Nephron (organoid): Measurements from ENCODE around the gene PPP2R5C.

Experiments used
- H3K27ac Mint-ChIP-seq, 3 experiments: 2 replicates each; pipeline ENCODE4 v1.8.0; 2020; ENCODE audit warnings: mixed read lengths in 3 of 3, mild to moderate bottlenecking in 2 of 3, moderate library complexity in 1 of 3
- H3K27me3 Mint-ChIP-seq: 2 replicates; pipeline ENCODE4 v1.8.0; 2021; ENCODE audit warnings: low read depth, mild to moderate bottlenecking, moderate library complexity, mixed read lengths
- H3K36me3 Mint-ChIP-seq: 2 replicates; pipeline ENCODE4 v1.8.0; 2020; ENCODE audit warnings: low read depth, mixed read lengths
- H3K4me1 Mint-ChIP-seq: 2 replicates; pipeline ENCODE4 v1.8.0; 2020; ENCODE audit warnings: mixed read lengths
- H3K4me3 Mint-ChIP-seq, 3 experiments: 2 replicates each; pipeline ENCODE4 v1.8.0; 2020; ENCODE audit warnings: mild to moderate bottlenecking in 3 of 3, mixed read lengths in 3 of 3, moderate library complexity in 2 of 3
- H3K9me3 Mint-ChIP-seq: 2 replicates; pipeline ENCODE4 v1.8.0; 2020; ENCODE audit warnings: mixed read lengths
- TF ChIP-seq, protein P1 (sequence below), 3 experiments: fragments of 200-600 bp; sonication (generic); IDR thresholded peaks; one replicate each; pipeline ENCODE4 v1.5.0; 2021; ENCODE audit warnings: antibody characterized with exemption in 3 of 3; ENCODE audit not compliant: unreplicated experiment in 3 of 3

Gene PPP2R5C

DNA sequence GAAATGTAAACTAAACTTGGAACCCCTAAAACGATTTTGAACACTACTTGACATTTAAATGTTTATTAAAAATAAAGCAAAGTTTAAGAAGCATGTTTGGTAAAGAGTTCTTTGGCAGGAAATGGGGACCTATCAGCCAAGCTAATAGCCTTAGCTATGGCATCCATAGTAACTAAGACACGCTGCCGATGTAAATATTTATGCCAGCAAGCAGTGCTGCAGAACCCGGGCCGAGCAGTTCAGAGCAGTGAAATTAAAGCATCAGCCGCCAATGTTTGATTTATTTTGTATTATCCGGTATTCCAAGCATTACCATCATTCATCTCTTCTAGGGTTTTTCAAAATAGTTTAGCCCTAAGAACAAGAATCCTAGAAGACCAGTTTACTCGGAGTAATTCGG, 61.6 kb downstream of the PPP2R5C start:
- Mint-ChIP-seq H3K4me3 (no peak overlapping the region), H3K4me1 (peaks cover 7% of the 10 kb centered on the region), H3K27me3 (no peaks in the 10 kb centered on the region), H3K9me3 (peaks cover 8% of the 10 kb centered on the region), H3K36me3 (peaks cover 44% of the 10 kb centered on the region), H3K27ac (no peak overlapping the region)
- TF ChIP-seq, protein P1, sequence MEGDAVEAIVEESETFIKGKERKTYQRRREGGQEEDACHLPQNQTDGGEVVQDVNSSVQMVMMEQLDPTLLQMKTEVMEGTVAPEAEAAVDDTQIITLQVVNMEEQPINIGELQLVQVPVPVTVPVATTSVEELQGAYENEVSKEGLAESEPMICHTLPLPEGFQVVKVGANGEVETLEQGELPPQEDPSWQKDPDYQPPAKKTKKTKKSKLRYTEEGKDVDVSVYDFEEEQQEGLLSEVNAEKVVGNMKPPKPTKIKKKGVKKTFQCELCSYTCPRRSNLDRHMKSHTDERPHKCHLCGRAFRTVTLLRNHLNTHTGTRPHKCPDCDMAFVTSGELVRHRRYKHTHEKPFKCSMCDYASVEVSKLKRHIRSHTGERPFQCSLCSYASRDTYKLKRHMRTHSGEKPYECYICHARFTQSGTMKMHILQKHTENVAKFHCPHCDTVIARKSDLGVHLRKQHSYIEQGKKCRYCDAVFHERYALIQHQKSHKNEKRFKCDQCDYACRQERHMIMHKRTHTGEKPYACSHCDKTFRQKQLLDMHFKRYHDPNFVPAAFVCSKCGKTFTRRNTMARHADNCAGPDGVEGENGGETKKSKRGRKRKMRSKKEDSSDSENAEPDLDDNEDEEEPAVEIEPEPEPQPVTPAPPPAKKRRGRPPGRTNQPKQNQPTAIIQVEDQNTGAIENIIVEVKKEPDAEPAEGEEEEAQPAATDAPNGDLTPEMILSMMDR (IDR thresholded peaks at IDR 0.05; ENCODE audit: unreplicated experiment in 3 of 3) = no peak

DNA sequence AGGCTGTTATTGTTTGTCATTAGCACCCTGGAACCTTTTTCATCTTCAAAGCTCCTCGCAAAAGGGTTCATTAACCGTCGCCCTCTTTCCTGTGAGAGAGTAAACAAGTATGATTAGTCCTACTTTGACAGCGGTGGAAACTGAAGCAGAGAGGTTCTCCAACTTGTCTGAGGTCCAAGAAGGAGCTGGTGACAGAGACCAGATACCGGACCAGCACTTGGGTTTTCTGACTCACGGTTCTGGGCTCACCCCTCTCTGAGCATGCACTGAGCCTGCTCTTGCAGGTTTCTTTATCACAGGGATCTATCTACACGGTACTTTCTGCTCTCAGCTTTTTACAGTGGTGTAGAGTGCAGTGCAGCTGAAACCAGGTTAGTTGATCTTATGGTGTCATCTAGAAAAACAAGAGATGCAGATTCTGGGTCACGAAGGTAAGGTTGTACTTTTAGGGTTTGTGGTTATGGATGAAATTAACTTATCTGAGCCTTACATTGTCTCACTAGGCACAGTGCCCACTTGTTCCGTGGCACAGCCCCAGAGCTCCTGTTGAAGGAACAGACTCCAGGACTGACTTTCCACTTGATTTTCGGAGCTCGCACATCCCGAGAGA, 62.1 kb downstream of the PPP2R5C start:
- Mint-ChIP-seq H3K9me3 (peaks cover 8% of the 10 kb centered on the region), H3K36me3 (peaks cover 44% of the 10 kb centered on the region), H3K27ac (no peak overlapping the region), H3K4me1 (peaks cover 6% of the 10 kb centered on the region), H3K27me3 (no peaks in the 10 kb centered on the region), H3K4me3 (no peak overlapping the region)
- TF ChIP-seq, protein P1 (IDR thresholded peaks at IDR 0.05; ENCODE audit: unreplicated experiment in 3 of 3) = no peak

DNA sequence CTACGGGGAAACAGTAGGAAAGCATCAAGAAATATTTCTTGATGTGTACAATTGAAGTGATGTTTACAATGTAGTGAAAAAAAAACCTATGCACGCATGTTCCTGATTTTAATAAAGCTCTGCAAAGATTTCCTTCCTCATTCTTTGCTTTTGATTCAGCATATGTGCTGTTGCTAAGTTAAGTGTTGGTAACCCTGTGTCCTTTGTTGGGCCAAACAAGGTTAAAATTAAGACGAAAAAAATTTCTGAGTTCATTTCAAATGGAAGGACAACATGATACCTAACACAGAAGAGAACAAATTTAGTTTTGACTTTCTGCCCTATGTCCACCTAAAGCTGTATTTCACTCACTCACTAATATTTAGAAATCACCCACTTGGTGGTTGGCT, 62.8 kb downstream of the PPP2R5C start:
- TF ChIP-seq, protein P1 (IDR thresholded peaks at IDR 0.05; ENCODE audit: unreplicated experiment in 3 of 3) = no peak
- peaks cover 8% of the 10 kb centered on the region for H3K9me3 Mint-ChIP-seq
- no peaks in the 10 kb centered on the region for H3K27me3 Mint-ChIP-seq
- H3K27ac Mint-ChIP-seq = no peak overlapping the region
- no peak overlapping the region for H3K4me3 Mint-ChIP-seq
- peaks cover 44% of the 10 kb centered on the region for H3K36me3 Mint-ChIP-seq
- peaks cover 6% of the 10 kb centered on the region for H3K4me1 Mint-ChIP-seq

DNA sequence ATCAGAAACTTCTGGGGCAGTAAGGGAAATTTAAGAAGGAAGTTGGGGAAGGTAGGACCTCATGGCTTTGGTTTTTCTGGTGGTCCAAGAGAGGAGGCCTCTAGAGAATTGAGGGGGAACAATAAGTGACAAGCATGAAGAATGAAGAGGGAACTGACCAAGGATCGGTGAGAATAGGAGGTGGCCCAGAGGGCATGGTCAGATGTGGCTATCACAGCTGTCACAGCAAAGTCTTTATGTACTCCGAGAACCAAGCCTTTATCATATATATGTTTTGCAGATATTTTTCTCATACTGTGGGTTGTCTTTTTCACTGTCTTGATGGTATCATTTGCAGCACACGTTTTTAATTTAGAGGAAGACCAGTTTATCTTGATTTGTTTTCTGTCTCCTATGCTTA, 64.3 kb downstream of the PPP2R5C start:
- TF ChIP-seq, protein P1 (IDR thresholded peaks at IDR 0.05; ENCODE audit: unreplicated experiment in 3 of 3) = no peak
- peaks cover 9% of the 10 kb centered on the region for H3K4me1 Mint-ChIP-seq
- H3K9me3 Mint-ChIP-seq = peaks cover 8% of the 10 kb centered on the region
- H3K36me3 Mint-ChIP-seq = peaks cover 47% of the 10 kb centered on the region
- H3K27me3 Mint-ChIP-seq = no peaks in the 10 kb centered on the region
- no peak overlapping the region for H3K27ac Mint-ChIP-seq
- H3K4me3 Mint-ChIP-seq = no peak overlapping the region

GRCh38 chr14:101826351-101826750, 64.8 kb downstream of the PPP2R5C start:
- Mint-ChIP-seq H3K9me3 (peaks cover 8% of the 10 kb centered on the region), H3K4me1 (peaks cover 12% of the 10 kb centered on the region), H3K27me3 (no peaks in the 10 kb centered on the region), H3K4me3 (no peak overlapping the region), H3K27ac (no peak overlapping the region), H3K36me3 (peaks cover 47% of the 10 kb centered on the region)
- TF ChIP-seq, protein P1 (IDR thresholded peaks at IDR 0.05; ENCODE audit: unreplicated experiment in 3 of 3) = no peak

DNA sequence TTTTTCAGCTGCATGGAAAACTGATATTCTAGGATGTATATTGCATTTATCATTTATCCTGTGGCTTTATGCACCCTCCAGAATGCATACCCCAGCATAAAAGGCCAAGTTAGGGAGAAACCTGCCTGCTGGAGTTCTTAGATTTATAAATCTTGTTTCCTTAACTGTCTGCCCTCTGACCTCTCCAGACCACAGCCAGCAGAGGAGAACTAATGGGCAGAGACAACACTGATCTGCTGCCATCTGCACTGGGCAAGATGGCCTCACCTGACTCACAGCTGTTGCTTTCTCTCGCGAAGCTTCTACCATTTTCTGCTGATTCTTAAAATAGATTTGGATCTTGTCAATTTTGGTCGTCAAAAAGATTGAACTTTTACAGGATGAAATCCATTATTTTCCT, 65.8 kb downstream of the PPP2R5C start:
- no peaks in the 10 kb centered on the region for H3K27me3 Mint-ChIP-seq
- peaks cover 50% of the 10 kb centered on the region for H3K36me3 Mint-ChIP-seq
- peaks cover 12% of the 10 kb centered on the region for H3K4me1 Mint-ChIP-seq
- TF ChIP-seq, protein P1 (IDR thresholded peaks at IDR 0.05; ENCODE audit: unreplicated experiment in 3 of 3) = no peak
- peaks cover 8% of the 10 kb centered on the region for H3K9me3 Mint-ChIP-seq
- H3K4me3 Mint-ChIP-seq = no peak overlapping the region
- H3K27ac Mint-ChIP-seq = no peak overlapping the region
